ENCODE measurements around the gene FKBP1A.
A peak's percentile ranks its signal among the peaks of the same experiment; 100 is the strongest.

The FKBP1A gene

DNA sequence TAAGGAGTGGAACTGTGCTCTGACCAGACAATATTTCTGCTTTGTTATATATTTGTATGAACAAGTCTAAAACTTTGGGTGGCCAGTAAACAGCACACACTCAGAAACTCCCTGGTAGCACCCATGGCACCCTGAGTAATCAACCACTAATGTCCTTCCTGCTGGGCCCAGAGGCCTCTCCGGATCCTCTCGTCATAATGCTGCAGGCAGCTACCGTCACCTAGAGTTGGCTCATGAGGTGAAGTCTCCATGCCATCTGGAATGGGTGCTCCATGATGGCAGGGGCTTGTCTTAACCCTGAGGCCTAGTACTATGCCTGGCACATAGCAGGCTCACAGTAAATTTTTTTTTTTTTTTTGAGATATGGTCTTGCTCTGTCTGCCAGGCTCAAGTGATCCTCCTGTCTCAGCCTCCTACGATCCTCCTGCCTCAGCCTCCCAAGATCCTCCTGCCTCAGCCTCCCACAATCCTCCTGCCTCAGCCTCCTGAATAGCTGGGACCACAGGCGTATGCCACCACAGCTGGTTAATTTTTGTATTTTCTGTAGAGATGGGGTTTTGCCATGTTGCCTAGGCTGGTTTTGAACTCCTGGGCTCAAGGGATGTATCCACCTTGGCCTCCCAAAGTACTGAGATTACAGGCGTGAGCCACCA, 60.9 kb downstream of the FKBP1A start:
- Histone ChIP-seq H3K4me1 (ENCODE audit: control insufficient read depth, insufficient read depth, low read length, unreplicated experiment) (peaks cover 56% of the 10 kb centered on the region), H3K27ac (ENCODE audit: low read depth, low read length) (no peak overlapping the region), H3K36me3 (ENCODE audit: insufficient read depth, low read length) (no peaks in the 10 kb centered on the region; the same call in 1 of the 2 replicates), H3K79me2 (ENCODE audit: control insufficient read depth, insufficient read depth, low read length, unreplicated experiment) (peaks cover 60% of the 10 kb centered on the region), H2AFZ (ENCODE audit: low read length, unreplicated experiment) (no peak overlapping the region), H3K27me3 (ENCODE audit: insufficient read depth, low read length) (no peaks in the 10 kb centered on the region), H3K4me3 (ENCODE audit: low read depth, low read length) (no peak overlapping the region)

GRCh38 chr20:1331101-1331500, 61.8 kb downstream of the FKBP1A start:
- peaks cover 56% of the 10 kb centered on the region for H3K4me1 ChIP-seq (ENCODE audit: control insufficient read depth, insufficient read depth, low read length, unreplicated experiment)
- no peak overlapping the region for H3K27ac ChIP-seq (ENCODE audit: low read depth, low read length)
- no peaks in the 10 kb centered on the region; the same call in 1 of the 2 replicates for H3K36me3 ChIP-seq (ENCODE audit: insufficient read depth, low read length)
- peaks cover 69% of the 10 kb centered on the region for H3K79me2 ChIP-seq (ENCODE audit: control insufficient read depth, insufficient read depth, low read length, unreplicated experiment)
- H3K4me3 ChIP-seq (ENCODE audit: low read depth, low read length) = no peak overlapping the region
- H3K27me3 ChIP-seq (ENCODE audit: insufficient read depth, low read length) = no peaks in the 10 kb centered on the region
- H2AFZ ChIP-seq (ENCODE audit: low read length, unreplicated experiment) = no peak overlapping the region

DNA sequence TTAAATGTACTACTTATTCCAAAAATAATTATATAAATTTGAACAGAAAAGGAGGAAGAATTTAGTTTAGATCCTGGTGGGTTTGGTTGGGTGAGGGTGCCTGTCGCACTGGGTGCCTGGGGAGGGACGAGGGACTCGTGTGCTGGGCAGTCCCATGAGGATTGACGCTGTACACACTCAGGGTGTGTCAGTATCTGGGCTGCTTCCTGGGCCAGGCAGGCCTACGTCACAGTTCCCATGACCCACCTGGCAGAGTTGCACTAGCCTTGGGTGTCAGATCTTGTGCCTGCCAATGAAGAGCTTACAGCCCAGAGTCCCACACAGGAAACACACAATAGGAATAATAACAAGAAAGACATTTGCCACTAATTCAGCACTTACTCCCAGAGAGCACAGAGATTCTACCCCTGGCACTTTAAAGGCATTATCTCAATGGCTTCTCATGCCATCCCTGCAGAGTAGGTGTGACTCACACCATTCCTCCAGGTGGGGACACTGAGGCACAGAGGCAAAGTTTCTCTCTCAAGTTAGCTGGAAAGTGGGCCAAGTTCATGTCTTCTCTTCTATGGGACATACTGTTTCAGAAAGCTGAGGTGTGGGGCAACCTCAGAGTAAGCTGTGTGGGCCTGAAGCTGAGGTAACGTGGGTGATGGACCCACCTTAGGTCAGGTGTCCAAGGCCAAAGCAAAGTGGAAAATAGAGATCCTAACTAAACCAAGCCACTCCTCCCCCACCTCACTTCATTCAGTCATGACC, 62.6 kb downstream of the FKBP1A start:
- Histone ChIP-seq H2AFZ (ENCODE audit: low read length, unreplicated experiment) (no peak overlapping the region), H3K4me1 (ENCODE audit: control insufficient read depth, insufficient read depth, low read length, unreplicated experiment) (peaks cover 54% of the 10 kb centered on the region), H3K27me3 (ENCODE audit: insufficient read depth, low read length) (no peaks in the 10 kb centered on the region), H3K27ac (ENCODE audit: low read depth, low read length) (peak overlapping the region; percentile 99; the same call in 1 of the 2 replicates), H3K36me3 (ENCODE audit: insufficient read depth, low read length) (no peaks in the 10 kb centered on the region; the same call in 1 of the 2 replicates), H3K79me2 (ENCODE audit: control insufficient read depth, insufficient read depth, low read length, unreplicated experiment) (peaks cover 72% of the 10 kb centered on the region), H3K4me3 (ENCODE audit: low read depth, low read length) (no peak overlapping the region)

DNA sequence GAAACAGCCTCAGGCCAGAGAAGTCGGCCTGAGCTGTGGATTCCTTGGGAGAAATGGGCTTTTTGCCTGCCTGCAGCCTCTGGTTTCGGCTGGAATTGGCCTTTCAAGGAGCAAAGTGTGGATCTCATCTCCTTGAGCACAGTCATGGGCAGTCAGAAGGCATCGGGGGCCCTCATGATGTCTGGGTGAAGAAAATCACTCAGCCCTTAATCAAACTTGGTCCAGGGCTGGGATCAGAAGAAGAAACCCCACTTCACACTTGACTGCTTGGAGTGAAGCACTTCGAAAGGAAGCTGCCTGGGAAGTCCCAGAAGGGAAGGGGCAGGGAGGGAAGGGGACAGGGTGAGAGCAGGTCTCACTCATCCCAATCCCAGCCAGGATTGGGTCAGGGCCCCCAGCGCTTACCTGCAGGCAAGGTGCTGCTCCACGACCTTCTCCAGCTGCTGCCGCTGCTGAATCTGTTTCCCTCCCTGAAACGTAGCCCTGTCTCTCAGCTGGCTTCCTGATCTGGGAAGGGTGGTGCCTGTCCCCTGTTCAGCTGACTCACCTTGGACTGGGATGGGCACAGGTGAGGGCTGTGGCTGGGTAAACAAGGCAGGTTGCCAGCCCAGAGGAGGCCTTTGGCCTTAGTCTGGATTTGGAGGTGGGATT, 64.0 kb downstream of the FKBP1A start, which contains the start of gene SDCBP2:
SDCBP2 (minus strand) TSS at position 460 of the 651 bp plus-strand sequence. CDS start 8,723 bp downstream, outside the sequence.
- peaks cover 70% of the 10 kb centered on the region for H3K79me2 ChIP-seq (ENCODE audit: control insufficient read depth, insufficient read depth, low read length, unreplicated experiment)

GRCh38 chr20:1327827-1328679, 64.8 kb downstream of the FKBP1A start:
- Histone ChIP-seq H3K36me3 (ENCODE audit: insufficient read depth, low read length) (no peaks in the 10 kb centered on the region; the same call in 1 of the 2 replicates), H3K27me3 (ENCODE audit: insufficient read depth, low read length) (no peaks in the 10 kb centered on the region), H2AFZ (ENCODE audit: low read length, unreplicated experiment) (no peak overlapping the region), H3K79me2 (ENCODE audit: control insufficient read depth, insufficient read depth, low read length, unreplicated experiment) (peaks cover 70% of the 10 kb centered on the region), H3K27ac (ENCODE audit: low read depth, low read length) (peak overlapping the region; percentile 99), H3K4me1 (ENCODE audit: control insufficient read depth, insufficient read depth, low read length, unreplicated experiment) (peaks cover 65% of the 10 kb centered on the region), H3K4me3 (ENCODE audit: low read depth, low read length) (peak overlapping the region; percentile 85)

More for the DNA sequence above, 64.0 kb downstream of the FKBP1A start, which contains the start of gene SDCBP2:
- Histone ChIP-seq H3K4me3 (ENCODE audit: low read depth, low read length) (peak within 1 kb of the TSS; percentile 85), H2AFZ (ENCODE audit: low read length, unreplicated experiment) (no peak within 1 kb of the TSS), H3K27me3 (ENCODE audit: insufficient read depth, low read length) (no peaks in the 10 kb centered on the region), H3K36me3 (ENCODE audit: insufficient read depth, low read length) (no peaks in the 10 kb centered on the region; the same call in 1 of the 2 replicates), H3K27ac (ENCODE audit: low read depth, low read length) (peak within 1 kb of the TSS; percentile 99), H3K4me1 (ENCODE audit: control insufficient read depth, insufficient read depth, low read length, unreplicated experiment) (peaks cover 59% of the 10 kb centered on the region)

GRCh38 chr20:1327241-1327653, 65.6 kb downstream of the FKBP1A start:
- H3K79me2 ChIP-seq (ENCODE audit: control insufficient read depth, insufficient read depth, low read length, unreplicated experiment) = peaks cover 62% of the 10 kb centered on the region

DNA sequence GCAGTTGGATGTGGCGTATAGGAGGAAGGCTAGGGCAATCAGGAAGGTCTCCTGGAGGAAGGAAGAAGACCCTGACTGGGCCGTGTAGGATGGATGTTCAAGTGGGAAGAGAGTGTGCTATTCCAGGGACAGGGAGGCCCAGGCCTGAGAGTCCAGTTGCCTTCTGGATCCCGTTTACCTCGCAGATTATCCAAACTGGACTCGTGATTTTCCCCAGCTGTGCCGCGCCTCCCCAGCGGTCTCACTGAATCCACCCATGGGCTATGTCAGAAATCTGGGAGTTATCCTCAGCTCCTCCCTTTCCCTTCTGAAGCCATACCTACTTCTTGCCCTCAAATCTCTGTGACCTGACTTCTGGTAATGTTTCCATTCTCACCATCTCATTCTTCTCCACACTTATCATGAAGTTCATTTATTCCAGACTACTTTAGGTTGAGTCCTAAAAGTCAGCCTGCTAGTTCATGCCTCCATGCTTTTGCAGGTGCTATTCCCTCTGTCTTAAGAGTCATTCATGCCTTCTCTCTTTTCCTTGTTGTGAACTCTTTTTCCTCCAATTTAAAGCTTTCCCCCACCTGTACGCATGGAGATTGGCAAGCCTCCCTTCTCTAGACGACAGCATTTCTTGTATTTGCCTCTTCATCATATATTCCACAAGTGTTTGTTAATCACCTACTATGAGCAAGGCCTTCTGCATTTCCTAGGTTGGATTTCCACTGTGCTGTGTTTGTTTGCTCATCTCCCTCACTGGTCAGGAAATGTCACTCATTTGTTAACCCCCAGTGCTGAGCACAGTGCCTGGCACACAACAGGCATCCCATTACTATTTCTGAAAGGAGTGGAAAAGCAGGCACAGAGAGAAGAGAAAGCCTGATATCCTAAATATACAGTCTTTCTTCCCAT, 66.6 kb downstream of the FKBP1A start:
- H3K36me3 ChIP-seq (ENCODE audit: insufficient read depth, low read length) = no peaks in the 10 kb centered on the region
- H3K79me2 ChIP-seq (ENCODE audit: control insufficient read depth, insufficient read depth, low read length, unreplicated experiment) = peaks cover 54% of the 10 kb centered on the region
- peak overlapping the region; percentile 99 for H3K27ac ChIP-seq (ENCODE audit: low read depth, low read length)
- H3K27me3 ChIP-seq (ENCODE audit: insufficient read depth, low read length) = no peaks in the 10 kb centered on the region
- H3K4me1 ChIP-seq (ENCODE audit: control insufficient read depth, insufficient read depth, low read length, unreplicated experiment) = peaks cover 75% of the 10 kb centered on the region
- no peak overlapping the region for H2AFZ ChIP-seq (ENCODE audit: low read length, unreplicated experiment)
- peak overlapping the region; percentile 85 for H3K4me3 ChIP-seq (ENCODE audit: low read depth, low read length)

More at GRCh38 chr20:1327241-1327653, 65.6 kb downstream of the FKBP1A start:
- Histone ChIP-seq H2AFZ (ENCODE audit: low read length, unreplicated experiment) (no peak overlapping the region), H3K27me3 (ENCODE audit: insufficient read depth, low read length) (no peaks in the 10 kb centered on the region), H3K4me1 (ENCODE audit: control insufficient read depth, insufficient read depth, low read length, unreplicated experiment) (peaks cover 72% of the 10 kb centered on the region), H3K27ac (ENCODE audit: low read depth, low read length) (peak overlapping the region; percentile 99), H3K36me3 (ENCODE audit: insufficient read depth, low read length) (no peaks in the 10 kb centered on the region), H3K4me3 (ENCODE audit: low read depth, low read length) (peak overlapping the region; percentile 85)

GRCh38 chr20:1325173-1326030, 67.5 kb downstream of the FKBP1A start:
- no peaks in the 10 kb centered on the region for H3K36me3 ChIP-seq (ENCODE audit: insufficient read depth, low read length)
- H3K79me2 ChIP-seq (ENCODE audit: control insufficient read depth, insufficient read depth, low read length, unreplicated experiment) = peaks cover 45% of the 10 kb centered on the region
- H3K4me1 ChIP-seq (ENCODE audit: control insufficient read depth, insufficient read depth, low read length, unreplicated experiment) = peaks cover 73% of the 10 kb centered on the region
- H3K27ac ChIP-seq (ENCODE audit: low read depth, low read length) = peak overlapping the region; percentile 99
- no peaks in the 10 kb centered on the region for H3K27me3 ChIP-seq (ENCODE audit: insufficient read depth, low read length)
- no peak overlapping the region for H2AFZ ChIP-seq (ENCODE audit: low read length, unreplicated experiment)
- peak overlapping the region; percentile 85 for H3K4me3 ChIP-seq (ENCODE audit: low read depth, low read length)

Measured in ACC112 (cell line).